Measurements from ENCODE around the gene SLC4A4.

DNA sequence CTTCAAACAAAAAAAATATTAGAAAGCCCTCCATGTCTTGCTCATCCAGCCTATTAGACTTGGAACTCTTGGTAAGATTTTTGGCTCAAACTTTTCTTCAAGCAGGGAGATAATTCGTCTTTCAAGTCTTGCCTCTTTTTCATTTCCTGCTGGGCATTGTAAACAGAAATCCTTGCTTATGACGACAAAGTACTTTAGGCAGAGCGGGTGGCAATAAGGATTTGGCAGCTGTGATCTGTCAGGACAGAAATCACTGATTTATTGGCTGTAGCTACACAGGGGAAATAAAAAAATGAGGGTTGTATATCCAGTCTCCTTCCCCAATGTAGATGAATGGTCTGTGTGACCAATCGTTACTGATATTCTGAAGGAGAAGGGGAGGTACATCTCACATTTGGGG is 121.6 kb downstream of the SLC4A4 start:
- TF ChIP-seq, protein P1, sequence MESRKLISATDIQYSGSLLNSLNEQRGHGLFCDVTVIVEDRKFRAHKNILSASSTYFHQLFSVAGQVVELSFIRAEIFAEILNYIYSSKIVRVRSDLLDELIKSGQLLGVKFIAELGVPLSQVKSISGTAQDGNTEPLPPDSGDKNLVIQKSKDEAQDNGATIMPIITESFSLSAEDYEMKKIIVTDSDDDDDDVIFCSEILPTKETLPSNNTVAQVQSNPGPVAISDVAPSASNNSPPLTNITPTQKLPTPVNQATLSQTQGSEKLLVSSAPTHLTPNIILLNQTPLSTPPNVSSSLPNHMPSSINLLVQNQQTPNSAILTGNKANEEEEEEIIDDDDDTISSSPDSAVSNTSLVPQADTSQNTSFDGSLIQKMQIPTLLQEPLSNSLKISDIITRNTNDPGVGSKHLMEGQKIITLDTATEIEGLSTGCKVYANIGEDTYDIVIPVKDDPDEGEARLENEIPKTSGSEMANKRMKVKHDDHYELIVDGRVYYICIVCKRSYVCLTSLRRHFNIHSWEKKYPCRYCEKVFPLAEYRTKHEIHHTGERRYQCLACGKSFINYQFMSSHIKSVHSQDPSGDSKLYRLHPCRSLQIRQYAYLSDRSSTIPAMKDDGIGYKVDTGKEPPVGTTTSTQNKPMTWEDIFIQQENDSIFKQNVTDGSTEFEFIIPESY (IDR thresholded peaks at IDR 0.05), result no peak
- TF ChIP-seq POLR2A (IDR thresholded peaks at IDR 0.05; ENCODE audit: low read depth, low read length) (no peak), PML (IDR thresholded peaks at IDR 0.05; ENCODE audit: low read length) (no peak), CBFB (IDR thresholded peaks at IDR 0.05; ENCODE audit: low read depth) (no peak), EP300 (IDR thresholded peaks at IDR 0.05; ENCODE audit: borderline replicate concordance in 1 of 2, control insufficient read depth in 1 of 2, low read depth in 2 of 2, low read length in 2 of 2) (no peak), RFX5 (IDR thresholded peaks at IDR 0.05; ENCODE audit: low read depth, low read length) (no peak), IKZF1 (conservative IDR thresholded peaks at IDR 0.05) (no peak)
- TF ChIP-seq, protein P2, sequence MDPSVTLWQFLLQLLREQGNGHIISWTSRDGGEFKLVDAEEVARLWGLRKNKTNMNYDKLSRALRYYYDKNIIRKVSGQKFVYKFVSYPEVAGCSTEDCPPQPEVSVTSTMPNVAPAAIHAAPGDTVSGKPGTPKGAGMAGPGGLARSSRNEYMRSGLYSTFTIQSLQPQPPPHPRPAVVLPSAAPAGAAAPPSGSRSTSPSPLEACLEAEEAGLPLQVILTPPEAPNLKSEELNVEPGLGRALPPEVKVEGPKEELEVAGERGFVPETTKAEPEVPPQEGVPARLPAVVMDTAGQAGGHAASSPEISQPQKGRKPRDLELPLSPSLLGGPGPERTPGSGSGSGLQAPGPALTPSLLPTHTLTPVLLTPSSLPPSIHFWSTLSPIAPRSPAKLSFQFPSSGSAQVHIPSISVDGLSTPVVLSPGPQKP (IDR thresholded peaks at IDR 0.05; ENCODE audit: low read depth, low read length), result no peak
- TF ChIP-seq, protein P3, sequence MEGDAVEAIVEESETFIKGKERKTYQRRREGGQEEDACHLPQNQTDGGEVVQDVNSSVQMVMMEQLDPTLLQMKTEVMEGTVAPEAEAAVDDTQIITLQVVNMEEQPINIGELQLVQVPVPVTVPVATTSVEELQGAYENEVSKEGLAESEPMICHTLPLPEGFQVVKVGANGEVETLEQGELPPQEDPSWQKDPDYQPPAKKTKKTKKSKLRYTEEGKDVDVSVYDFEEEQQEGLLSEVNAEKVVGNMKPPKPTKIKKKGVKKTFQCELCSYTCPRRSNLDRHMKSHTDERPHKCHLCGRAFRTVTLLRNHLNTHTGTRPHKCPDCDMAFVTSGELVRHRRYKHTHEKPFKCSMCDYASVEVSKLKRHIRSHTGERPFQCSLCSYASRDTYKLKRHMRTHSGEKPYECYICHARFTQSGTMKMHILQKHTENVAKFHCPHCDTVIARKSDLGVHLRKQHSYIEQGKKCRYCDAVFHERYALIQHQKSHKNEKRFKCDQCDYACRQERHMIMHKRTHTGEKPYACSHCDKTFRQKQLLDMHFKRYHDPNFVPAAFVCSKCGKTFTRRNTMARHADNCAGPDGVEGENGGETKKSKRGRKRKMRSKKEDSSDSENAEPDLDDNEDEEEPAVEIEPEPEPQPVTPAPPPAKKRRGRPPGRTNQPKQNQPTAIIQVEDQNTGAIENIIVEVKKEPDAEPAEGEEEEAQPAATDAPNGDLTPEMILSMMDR (IDR thresholded peaks at IDR 0.05 in 2 of 3, conservative IDR thresholded peaks at IDR 0.05 in 1 of 3; ENCODE audit: control insufficient read depth in 2 of 3, extremely low read depth in 1 of 3, insufficient read depth in 1 of 3, low read depth in 3 of 3, low read length in 3 of 3), result no peak
- TF ChIP-seq, protein P4, sequence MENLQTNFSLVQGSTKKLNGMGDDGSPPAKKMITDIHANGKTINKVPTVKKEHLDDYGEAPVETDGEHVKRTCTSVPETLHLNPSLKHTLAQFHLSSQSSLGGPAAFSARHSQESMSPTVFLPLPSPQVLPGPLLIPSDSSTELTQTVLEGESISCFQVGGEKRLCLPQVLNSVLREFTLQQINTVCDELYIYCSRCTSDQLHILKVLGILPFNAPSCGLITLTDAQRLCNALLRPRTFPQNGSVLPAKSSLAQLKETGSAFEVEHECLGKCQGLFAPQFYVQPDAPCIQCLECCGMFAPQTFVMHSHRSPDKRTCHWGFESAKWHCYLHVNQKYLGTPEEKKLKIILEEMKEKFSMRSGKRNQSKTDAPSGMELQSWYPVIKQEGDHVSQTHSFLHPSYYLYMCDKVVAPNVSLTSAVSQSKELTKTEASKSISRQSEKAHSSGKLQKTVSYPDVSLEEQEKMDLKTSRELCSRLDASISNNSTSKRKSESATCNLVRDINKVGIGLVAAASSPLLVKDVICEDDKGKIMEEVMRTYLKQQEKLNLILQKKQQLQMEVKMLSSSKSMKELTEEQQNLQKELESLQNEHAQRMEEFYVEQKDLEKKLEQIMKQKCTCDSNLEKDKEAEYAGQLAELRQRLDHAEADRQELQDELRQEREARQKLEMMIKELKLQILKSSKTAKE (IDR thresholded peaks at IDR 0.05; ENCODE audit: low read depth, poor library complexity, severe bottlenecking), result no peak

Measured in GM12878 (cell line).